ENCODE results near the gene LDLRAD4. TPM values are rescaled to one million over a fixed set of nuclear protein-coding genes. Genes with fewer than 3 reads are reported as not detected.
"Not testable (repeated sequence)": the region's sequence is repeated elsewhere in the genome, so short reads cannot be mapped to it uniquely, and the experiment has no call there.

The LDLRAD4 gene
- total RNA-seq, 1 donor from 2014 or later: 104 TPM

DNA sequence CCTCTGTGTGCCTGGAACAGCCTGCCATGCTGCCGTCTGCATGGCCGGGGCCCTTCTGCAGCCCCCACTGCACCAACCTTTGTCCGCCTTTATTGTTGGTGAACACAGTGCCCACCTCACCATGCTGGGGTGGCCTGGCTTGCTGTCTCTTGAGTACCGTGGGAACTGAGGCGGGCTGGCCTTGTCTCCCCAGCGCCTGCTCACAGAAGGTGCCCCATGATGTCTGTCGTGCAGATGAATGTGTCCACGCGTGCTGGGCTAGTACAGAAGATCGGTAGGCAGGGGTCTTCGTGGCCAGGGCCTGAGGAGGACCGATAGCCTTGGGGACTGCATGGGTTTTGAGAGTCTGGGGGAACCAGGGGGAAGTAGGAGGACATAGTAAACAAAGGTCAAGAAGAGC is 242.4 kb downstream of the LDLRAD4 start:
- DNase-seq (ENCODE audit: low spot score): no peak

DNA sequence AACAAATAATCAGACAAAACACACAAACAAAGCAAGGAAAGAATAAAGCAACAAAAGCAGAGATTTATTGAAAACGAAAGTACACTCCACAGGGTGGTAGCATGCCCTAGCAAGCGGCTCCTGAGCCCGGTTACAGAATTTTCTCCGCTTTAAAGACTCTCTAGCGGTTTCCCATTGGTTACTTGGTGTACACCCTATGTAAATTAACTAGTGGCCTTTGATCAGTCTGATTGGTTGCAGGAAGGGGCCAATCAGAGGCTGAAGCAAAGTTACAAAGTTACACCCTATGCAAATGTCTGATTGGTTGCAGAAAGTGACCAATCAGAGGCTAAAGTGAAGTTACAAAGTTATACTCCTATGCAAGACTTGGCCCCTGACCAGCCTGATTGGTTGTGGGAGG is 242.9 kb downstream of the LDLRAD4 start:
- no peak for DNase-seq (ENCODE audit: low spot score)

DNA sequence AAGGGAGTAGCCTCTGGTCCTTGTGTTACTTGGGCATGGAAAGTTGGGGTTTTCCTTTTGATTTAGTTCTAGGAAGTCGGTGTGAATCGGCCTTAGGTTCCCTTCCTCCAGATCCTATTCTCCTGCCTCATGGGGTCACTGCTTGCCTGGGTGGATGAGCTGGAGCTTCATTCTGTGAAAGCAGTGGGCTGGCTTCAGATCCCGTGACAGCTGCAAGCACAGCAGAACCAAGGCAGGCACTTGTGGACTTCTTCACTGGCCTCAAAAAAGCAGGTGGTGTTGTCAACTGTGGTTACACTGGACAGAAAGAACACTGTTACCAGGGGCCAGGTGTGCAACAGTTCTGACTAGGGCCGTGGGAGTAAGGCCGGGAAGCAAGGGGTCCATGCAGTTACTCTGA is 243.4 kb downstream of the LDLRAD4 start:
- DNase-seq (ENCODE audit: low spot score): no peak

DNA sequence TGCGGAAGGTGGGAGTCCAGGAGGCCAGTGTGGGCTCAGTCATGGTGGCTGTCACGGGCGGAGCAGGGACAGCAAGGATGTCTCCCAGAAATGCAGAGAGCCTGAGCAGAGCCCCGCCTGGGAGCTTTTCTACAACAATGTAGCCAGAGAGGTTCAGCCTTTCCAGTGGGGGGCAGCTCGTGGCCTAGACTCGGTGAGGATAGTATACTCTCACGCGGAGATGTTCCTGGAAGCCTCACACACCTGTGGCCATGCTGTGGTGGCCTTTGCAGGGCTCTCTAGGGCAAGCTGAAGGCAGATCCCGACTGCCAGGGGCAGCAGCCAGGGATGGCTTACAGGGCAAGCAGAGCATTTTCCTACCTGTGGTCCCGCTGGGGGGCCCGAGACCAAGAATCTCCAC is 244.1 kb downstream of the LDLRAD4 start:
- DNase-seq (ENCODE audit: low spot score): no peak

DNA sequence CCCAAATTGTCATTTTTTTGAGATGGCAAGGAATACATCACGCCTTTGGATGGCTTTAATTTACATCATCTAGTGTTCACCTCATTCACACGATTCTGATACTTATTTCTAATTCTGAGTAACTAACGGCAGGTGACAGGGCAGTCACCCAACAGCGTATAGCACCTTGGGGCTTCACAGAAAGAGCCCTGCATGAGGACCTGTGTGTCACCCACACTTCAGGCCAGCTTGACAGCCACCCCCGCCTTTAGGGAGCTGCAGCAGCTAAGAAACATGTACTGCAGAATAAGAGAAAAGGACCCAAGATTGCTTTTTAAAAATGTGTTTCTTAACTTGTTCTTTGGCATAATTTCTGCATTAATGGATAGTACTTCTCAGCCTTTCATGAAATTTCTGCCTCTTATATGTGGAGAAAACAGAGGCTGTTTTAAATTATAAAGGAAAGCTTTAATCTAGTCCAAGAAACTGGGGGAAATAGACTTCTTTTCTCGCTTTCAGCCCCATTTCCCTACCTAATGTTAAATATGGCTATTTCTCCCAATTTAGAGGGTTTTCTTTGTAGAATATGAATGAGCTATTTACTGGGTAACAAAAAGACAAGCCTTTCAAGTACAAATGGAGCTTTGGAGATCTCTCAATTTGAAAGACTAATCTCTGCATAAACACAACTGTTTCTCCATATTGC is 245.1 kb downstream of the LDLRAD4 start:
- DNase-seq (ENCODE audit: low spot score): no peak

DNA sequence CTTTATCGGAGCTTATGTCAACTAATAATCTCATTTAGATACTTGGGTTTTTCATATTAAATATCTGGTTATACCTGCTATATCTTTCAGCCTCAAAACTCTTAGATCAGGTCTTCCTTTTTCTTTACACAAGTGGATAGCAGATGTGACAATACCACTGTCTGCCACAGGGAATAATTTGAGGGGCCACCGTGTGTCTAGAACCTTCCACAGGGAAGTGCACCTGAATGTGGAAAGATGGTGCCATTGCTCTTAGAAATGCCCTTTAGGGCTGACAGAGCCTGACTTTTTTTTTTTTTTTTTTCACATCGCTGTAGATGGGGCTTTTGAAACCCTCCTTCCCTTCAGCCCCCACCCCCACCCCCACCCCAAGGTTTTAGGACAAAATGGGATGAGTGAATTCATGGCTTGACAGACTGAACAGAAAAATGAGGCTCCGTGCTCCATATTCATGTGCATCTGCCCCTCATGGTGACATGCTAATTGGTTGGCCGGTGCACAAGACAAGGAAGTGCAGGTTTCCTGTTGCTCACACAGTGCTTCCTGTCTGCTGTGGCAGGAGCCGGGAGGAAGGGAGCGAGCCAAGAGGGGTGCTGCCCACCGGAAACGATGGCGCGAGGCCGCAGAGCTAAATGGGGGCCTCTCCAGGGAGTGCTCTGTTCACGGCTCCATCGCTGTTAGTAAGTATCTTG is 246.0 kb downstream of the LDLRAD4 start:
- peak; percentile 66 for DNase-seq (ENCODE audit: low spot score)

DNA sequence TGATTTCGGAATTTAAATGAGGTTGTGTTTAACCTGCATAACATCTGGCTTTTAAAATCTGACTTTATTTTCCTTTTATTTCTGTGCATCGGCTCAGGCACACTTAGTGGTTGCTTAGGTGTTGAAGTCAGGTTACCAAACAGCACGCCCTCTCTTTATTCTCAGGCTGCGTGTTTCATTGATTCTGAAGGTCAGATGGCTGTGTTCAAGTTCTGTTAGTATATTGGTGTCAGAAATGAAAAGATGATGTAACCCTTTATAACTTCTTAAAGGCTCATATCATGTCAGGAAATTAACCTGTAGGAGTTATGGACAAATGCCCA is 246.5 kb downstream of the LDLRAD4 start:
- DNase-seq (ENCODE audit: low spot score): no peak

DNA sequence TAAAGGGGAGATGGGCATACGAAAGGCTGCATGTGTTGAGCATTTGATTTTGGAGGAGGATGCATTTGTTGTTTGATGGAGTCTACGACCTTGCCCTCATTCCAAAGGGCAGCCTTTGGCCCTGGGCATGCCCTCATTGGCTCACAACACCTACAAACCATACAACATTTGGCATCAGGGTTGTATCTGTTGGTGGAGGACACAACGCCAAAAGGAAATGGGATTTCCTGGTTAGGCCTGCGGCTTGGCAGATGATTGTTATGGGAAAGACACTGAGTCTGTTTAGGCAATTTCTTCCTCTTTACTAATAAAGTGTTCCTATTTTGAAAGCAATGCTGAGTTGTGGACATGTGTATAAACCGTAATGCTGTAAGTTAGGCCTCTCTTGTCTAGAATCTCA is 246.9 kb downstream of the LDLRAD4 start:
- no peak for DNase-seq (ENCODE audit: low spot score)

DNA sequence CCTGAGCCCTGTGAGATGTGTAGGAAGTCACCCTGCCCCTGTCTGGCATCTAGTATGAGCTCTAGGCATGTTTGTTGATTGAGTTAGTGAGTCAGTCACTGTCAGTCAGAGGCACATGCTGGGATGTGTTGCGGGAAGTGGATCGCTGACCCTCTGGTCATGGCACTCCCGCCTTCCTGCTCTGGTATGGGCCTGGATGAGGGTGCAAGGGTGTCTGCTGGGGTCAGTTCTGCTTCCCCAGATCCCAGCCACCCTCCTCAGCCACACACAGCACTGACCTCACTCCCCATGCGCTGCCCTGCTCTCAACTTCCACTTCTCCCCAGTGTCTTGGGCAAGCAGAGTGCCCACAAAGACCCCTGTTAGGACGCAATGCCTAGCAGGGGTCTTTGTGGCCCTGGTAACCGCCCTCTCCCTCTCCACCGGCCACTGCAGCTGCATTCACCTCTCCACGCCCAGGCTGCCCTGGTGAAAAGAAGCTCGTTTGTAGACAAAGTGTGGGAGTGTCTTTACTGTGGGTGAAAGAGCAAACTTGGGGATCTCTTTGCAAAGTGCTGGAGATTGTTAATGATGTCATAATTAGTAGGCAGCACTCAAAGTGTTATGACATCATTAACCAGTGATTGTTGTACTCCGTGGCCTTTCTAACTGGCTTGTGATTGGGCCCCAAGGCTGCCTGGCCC is 252.1 kb downstream of the LDLRAD4 start:
- no peak for DNase-seq (ENCODE audit: low spot score)

DNA sequence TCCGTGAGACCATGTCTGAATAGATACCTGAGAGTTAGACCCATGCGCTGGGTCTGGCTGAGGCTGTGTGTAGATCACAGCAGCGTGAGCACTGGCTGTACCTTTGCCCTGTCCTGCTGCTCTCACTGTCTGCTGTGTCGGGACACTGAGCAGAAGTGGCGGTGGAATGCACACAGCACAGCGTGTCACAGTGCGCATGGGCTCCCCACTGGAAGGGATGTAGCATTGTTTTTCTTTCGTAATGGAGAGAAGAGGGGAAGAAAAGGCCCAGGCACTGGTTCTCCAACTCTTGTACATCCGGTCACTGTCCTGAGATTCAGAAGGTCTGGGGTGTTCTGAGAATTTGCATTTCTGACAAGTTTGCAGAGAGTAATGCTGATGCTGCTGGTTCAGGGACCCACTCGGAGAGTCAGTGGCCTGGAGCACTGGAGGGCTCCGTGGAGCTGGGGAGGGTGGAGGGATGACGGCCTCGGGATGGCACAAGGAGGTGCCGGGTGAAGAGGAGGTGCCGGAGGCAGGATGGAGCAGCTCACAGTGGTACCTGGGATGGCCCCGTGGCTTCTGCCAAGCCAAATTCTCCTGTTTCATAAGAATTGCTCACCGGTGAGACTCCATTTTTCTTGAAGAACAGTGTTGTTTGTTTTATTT is 252.8 kb downstream of the LDLRAD4 start:
- no peak for DNase-seq (ENCODE audit: low spot score)

DNA sequence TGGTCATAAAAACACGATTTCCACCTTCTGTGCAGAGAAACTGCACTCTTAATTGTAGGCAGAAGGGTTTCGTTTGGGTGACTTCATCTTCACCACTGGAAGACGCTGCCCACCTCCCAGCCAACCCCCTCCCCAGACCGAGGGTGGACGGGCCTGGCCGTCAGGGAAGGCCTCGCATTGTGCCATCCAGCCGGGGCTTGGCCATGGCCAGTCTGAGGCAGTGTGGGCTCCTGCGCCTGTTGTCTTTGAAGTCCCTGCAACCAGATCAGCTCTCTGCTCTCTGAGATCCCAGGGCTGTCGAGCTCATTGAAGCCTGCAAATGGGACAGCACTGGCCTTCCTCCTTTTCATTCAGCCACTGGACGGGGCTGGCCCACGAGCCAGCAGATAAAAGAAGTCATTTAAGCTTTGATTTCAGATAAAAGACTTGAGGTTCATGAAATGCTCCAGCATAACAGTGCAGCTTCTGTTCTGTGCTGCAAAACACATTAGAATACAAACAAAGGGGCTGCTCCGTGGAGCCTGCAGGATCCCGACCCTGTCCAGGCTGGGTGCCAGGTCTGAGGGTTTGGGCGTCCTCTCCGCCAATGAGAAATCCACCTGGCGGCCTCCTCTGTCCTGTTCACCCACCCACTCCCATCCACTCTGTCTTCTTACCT is 253.5 kb downstream of the LDLRAD4 start:
- peak; percentile 54 for DNase-seq (ENCODE audit: low spot score)

DNA sequence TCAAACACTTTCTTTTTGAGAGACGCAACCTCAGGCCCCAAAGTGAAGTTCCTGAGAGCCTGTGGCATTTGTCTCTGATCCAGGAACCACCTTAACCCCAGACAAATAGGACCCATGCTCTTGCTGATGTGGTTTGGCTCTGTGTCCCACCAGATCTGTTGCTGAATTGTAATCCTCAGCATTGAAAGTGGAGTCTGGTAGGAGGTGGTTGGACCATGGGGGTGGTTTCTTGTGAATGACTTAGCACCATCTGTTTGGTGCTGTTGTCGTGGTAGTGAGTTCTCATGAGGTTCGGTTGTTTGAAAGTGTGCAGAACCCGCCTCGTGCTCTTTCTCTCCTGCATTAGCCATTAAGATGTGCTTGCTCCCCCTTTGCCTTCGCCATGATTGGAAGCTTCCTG is 255.2 kb downstream of the LDLRAD4 start:
- no peak for DNase-seq (ENCODE audit: low spot score)

DNA sequence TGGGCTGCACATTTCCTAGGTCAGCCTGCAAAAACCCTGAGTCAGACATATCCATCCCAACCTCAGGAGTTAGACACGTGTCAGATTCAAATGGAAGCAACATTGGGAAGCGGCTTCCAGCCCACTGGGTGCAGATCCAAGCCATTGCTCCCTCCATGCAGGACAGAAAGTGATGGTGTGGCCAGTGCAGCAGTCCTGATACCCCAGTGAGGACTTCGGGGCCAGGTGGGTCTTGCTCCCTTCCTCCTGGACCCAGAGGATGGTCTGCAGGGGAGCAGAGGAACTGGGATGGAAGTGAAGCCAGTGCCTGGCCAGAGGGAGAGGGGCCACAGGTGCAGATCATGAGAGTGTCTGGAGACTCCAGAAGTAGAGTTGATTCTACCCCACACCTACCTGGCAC is 255.8 kb downstream of the LDLRAD4 start:
- DNase-seq (ENCODE audit: low spot score): no peak

DNA sequence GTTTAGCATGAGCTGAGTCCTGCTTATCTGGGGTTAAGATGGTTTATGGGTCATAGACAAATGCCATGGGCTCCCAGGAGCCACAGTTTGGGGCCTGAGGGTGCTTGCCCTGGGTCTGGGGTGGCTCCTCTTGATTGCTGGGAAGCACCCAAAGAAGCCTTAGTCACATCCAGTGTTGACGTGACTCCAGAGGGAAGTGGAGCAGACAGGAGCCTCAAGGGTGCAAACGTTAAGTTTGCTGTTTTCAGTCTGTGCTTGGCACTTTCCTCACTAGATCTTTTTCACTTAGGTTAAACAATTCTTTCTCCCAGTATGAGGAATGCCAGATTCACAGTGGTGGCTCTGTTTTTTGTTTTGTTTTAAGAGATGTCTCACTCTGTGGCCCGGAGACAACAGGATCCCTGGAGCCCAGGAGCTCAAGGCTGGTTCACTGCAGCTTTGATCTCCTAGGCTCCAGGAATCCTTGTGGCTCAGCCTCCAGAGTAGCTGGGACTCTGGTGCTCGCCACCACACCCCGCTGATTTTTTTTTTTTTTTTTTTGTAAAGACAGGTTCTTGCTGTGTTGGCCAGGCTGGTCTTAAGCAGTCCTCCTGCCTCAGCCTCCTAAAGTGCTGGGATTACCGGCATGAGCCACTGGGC is 256.5 kb downstream of the LDLRAD4 start:
- peak; percentile 85 for DNase-seq (ENCODE audit: low spot score)

DNA sequence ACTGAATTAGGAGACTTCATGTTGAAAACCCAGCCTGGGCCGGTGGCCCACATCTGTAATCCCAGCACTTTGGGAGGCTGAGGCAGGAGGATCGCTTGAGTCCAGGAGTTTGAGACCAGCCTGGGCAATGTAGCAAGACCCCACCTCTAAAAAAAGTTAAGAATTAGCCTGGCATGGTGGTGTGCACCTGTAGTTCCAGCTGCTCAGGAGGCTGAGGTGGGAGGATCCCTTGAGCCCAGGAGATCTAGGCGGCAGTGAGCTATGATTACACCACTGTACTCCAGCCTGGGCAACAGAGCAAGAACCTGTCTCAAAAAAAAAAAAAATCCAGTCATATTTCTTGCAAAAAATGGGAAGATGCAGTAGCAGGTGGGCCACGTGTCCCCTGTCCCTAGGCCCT is 257.8 kb downstream of the LDLRAD4 start:
- not testable (repeated sequence) for DNase-seq (ENCODE audit: low spot score)

DNA sequence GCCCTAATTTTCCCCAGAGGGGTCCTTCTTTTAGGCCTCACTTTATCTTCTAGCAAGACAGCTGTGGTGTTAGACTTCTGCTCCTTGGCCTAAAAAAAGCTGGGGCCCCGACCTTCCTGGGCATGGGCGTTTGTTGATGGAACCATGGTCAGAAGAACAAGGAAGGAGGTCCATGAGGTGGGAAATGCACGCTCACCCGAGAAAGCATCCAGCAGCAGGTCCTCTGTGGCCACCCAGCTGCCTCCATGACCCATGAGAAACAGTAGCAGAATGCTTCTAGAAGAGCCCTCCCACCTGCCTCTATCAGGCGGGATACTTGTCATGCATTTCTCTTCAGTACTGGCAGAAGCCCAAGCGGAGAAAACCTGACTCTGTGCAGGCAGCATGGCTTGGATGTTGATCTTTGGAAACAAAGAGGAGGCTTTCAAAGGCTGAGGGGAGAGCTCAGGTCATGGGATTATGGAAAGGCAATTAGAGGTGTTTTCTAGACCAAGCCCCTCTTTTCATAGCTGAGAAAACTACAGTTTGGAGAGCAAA is 258.7 kb downstream of the LDLRAD4 start:
- no peak for DNase-seq (ENCODE audit: low spot score)

DNA sequence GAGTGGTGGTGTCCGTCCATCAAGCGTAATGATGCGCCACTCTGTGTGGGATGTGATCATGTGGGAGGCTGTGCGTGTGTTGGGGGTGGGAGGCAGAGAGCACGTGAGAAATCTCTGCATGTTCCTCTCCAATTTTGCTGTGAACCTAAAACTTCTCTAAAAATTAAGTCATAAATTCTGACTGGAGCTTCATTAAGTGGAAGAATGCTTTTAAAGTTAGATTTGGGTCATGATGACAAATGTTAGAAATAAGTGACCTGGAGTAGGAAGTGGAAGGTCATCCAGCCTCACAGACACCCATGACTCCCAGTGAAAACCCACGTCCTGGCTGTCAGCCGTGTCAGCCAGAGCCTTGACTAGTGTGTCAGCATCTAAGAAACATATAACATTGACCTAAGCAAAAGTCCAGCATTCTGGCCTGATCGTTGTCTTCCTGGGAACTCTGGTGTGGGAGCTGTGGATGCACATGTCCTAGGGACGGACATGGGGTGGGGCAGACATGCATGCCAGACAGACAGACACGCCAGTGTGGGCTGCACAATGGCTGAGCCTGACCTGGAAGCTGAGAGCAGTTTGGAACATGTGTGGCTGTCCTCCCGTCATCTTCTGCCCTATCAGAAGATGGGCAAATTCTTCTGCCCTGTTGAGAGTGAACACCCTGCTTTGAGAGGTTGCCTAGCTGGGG is 262.2 kb downstream of the LDLRAD4 start:
- DNase-seq (ENCODE audit: low spot score): no peak

DNA sequence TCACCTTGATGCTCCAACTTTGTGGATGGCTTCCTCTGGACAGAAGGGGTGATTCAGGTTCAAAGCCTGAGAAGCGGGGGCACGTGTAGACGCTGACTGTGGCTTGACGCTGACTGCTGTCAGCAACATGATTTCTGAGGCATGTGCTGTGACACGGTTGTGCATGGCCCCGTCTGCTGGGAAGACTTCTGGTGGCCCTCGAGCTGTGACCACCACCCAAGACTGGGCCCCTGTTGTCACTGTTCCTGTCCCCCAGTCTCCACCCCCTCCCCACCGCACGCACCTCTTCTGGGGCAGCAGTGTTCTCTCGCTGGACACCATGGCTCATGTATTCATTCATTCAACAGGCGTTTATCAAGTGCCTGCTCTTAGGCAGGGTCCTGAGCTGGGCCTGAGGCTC is 262.8 kb downstream of the LDLRAD4 start:
- no peak for DNase-seq (ENCODE audit: low spot score)

DNA sequence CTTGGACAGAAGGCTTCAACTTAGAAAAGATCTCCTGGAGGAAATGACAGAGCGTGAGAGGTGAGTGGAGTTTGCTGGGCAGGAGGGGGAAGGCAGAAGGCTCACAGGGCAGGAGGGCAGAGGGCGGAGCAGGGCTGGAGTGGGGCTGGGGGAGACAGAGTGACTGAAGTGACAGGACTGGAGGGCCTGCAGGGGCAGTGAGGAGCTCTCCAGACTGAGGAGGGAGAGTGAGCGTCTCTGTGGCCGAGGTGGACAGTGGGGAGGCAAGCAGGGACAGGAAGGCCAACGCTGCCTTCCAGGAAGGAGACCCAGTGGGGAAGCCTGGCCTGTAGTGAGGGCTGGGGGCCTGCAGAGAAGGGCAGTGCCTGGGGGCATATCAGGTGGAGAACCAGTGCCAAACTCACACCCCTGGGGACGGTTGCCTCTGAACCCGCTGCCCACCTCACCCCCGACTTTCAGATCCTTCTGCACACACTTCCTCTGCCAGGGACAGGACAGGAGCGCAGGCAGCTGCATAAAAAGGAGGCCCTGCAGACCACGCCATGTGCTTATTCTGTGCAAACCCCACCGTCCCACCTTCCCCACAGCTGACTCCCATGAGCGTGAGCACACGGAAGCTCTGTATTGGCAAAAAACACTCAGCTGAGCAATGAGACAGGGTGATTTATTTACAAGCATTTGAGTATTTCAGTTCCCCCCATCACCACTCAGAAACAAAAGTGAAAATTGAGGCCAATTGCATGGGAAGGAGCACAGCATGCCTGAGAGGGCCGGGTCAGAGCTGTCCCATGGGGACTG is 263.5 kb downstream of the LDLRAD4 start:
- DNase-seq (ENCODE audit: low spot score): no peak

DNA sequence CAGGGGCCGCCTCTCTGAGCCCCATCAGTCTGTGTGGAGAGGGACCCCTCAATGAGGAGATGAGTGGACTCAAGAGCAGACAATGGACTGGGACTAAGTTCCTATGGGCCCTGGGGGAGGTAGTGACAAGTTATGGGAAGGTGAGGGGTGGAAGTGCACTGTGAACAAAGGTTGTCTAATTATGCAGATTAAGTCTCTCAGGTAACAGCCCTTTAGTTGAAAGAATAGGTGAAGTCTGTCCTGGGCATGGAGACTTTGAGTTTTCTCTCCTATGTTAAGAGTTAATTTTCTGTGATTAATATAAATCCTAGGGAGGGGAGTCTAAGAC is 264.0 kb downstream of the LDLRAD4 start:
- no peak for DNase-seq (ENCODE audit: low spot score)
